ENCODE data around the gene HTRA3.

GRCh38 chr4:8230033-8230432, 39.5 kb upstream of the HTRA3 start:
- TF ChIP-seq CTCF (conservative IDR thresholded peaks at IDR 0.05; ENCODE audit: low read depth, low read length) = no peak
- TF ChIP-seq EZH2 (IDR thresholded peaks at IDR 0.05; ENCODE audit: borderline replicate concordance, low read depth, low read length, poor library complexity, severe bottlenecking) = no peak
